ENCODE measurements around the gene AHI1. TPM values are rescaled to one million over a fixed set of nuclear protein-coding genes. Genes with fewer than 3 reads are reported as not detected.

Gene AHI1
- total and polyA plus RNA-seq, 8 donors, result 3.7 to 89.9 (median 49.5) TPM

- Histone ChIP-seq H3K27ac (no peak overlapping the region), H3K4me1 (no peaks in the 10 kb centered on the region), H3K36me3 (peaks cover 0 to 7% (median 2%) of the 10 kb centered on the region in 4 donors), H3K27me3 (no peaks in the 10 kb centered on the region), H3K4me3 (no peak overlapping the region), H3K9me3 (no peaks in the 10 kb centered on the region)
- TF ChIP-seq, protein P1, sequence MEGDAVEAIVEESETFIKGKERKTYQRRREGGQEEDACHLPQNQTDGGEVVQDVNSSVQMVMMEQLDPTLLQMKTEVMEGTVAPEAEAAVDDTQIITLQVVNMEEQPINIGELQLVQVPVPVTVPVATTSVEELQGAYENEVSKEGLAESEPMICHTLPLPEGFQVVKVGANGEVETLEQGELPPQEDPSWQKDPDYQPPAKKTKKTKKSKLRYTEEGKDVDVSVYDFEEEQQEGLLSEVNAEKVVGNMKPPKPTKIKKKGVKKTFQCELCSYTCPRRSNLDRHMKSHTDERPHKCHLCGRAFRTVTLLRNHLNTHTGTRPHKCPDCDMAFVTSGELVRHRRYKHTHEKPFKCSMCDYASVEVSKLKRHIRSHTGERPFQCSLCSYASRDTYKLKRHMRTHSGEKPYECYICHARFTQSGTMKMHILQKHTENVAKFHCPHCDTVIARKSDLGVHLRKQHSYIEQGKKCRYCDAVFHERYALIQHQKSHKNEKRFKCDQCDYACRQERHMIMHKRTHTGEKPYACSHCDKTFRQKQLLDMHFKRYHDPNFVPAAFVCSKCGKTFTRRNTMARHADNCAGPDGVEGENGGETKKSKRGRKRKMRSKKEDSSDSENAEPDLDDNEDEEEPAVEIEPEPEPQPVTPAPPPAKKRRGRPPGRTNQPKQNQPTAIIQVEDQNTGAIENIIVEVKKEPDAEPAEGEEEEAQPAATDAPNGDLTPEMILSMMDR (IDR thresholded peaks at IDR 0.05), result no peak
- no peak for TF ChIP-seq EP300 (IDR thresholded peaks at IDR 0.05)
- TF ChIP-seq POLR2AphosphoS5 (IDR thresholded peaks at IDR 0.05), result no peak
- no peak for TF ChIP-seq POLR2A (IDR thresholded peaks at IDR 0.05)
- WGBS, 5 donors, result 52 to 80% (median 67%) methylated on average over 6 of the region's 6 CpGs
- DNase-seq, result peak in 1 of 2 donors; percentile 51
- intact Hi-C loops (cut with DNase I; ENCODE audit: low total_unique reads), result no loop called here
Measured at GRCh38 chr6:135280375-135281136, 217.0 kb downstream of the AHI1 start.

- WGBS, 5 donors, result 94 to 98% (median 96%) methylated on average over 6 of the region's 6 CpGs
- H3K9me3 ChIP-seq, result no peaks in the 10 kb centered on the region
- H3K4me1 ChIP-seq, result no peaks in the 10 kb centered on the region
- H3K27ac ChIP-seq, result no peak overlapping the region
- TF ChIP-seq POLR2A (IDR thresholded peaks at IDR 0.05), result no peak
- TF ChIP-seq, protein P1 (IDR thresholded peaks at IDR 0.05), result no peak
- no peak for TF ChIP-seq POLR2AphosphoS5 (IDR thresholded peaks at IDR 0.05)
- no peaks in the 10 kb centered on the region for H3K36me3 ChIP-seq
- DNase-seq, result no peak
- H3K27me3 ChIP-seq, result no peaks in the 10 kb centered on the region
- no peak overlapping the region for H3K4me3 ChIP-seq
- intact Hi-C loops (cut with DNase I; ENCODE audit: low total_unique reads), result no loop called here
Measured at GRCh38 chr6:135277422-135277821, 220.1 kb downstream of the AHI1 start.

GRCh38 chr6:135274561-135275293 is 222.8 kb downstream of the AHI1 start:
- WGBS, 5 donors, result 29 to 45% (median 38%) methylated on average over 5 of the region's 5 CpGs
- no peaks in the 10 kb centered on the region for H3K36me3 ChIP-seq
- H3K9me3 ChIP-seq, result no peaks in the 10 kb centered on the region
- H3K27me3 ChIP-seq, result no peaks in the 10 kb centered on the region
- DNase-seq, result no peak
- TF ChIP-seq POLR2AphosphoS5 (IDR thresholded peaks at IDR 0.05), result no peak
- TF ChIP-seq EP300 (IDR thresholded peaks at IDR 0.05), result no peak
- TF ChIP-seq, protein P1 (IDR thresholded peaks at IDR 0.05), result no peak
- no peak for TF ChIP-seq POLR2A (IDR thresholded peaks at IDR 0.05)
- no peak overlapping the region for H3K4me3 ChIP-seq
- H3K27ac ChIP-seq, result no peak overlapping the region
- intact Hi-C loops (cut with DNase I; ENCODE audit: low total_unique reads), result no loop called here
- peaks cover 0 to 13% (median 4%) of the 10 kb centered on the region in 4 donors for H3K4me1 ChIP-seq

DNA sequence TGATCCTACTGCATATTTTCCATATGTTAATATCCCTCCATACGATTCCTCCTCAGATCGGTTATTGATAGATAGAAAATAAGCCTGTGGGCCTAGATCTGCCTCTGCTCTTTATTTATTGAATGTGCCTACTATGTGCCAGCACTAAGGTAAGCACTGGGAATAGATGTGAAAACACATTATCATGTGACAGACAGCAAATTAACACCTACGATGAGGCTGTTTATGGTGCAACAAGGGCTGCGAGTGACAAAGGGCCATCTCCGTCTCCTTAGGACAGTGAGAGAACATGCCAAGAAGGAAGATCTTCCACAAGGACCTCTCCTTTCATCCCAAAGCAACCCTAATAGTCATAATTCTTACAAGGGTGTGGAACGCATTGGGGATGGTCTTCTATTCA is 225.9 kb downstream of the AHI1 start:
- Histone ChIP-seq H3K27me3 (no peaks in the 10 kb centered on the region), H3K4me3 (no peak overlapping the region), H3K27ac (peak overlapping the region; percentile 59 to 89 (median 78)), H3K4me1 (peaks cover 0 to 13% (median 9%) of the 10 kb centered on the region in 4 donors), H3K36me3 (no peaks in the 10 kb centered on the region), H3K9me3 (no peaks in the 10 kb centered on the region)
- 67 to 79% (median 72%) methylated on average over 6 of the region's 6 CpGs for WGBS, 5 donors
- no peak for DNase-seq
- TF ChIP-seq POLR2AphosphoS5 (IDR thresholded peaks at IDR 0.05) (no peak), EP300 (IDR thresholded peaks at IDR 0.05) (no peak), POLR2A (IDR thresholded peaks at IDR 0.05) (no peak)
- TF ChIP-seq, protein P1 (IDR thresholded peaks at IDR 0.05), result no peak
- intact Hi-C loops (cut with DNase I; ENCODE audit: low total_unique reads), result no loop called here

Measured in stomach (tissue), 9 donors.